Naive thymus-derived CD4-positive, alpha-beta T cell (primary cell): Measurements from ENCODE around the gene OR8G1. TPM values are rescaled to one million over a fixed set of nuclear protein-coding genes. Genes with fewer than 3 reads are reported as not detected.
A peak's percentile ranks its signal among the peaks of the same experiment; 100 is the strongest.

Experiments
- ATAC-seq: fragments of 150-1000 bp; cut with Tn5 transposase; 2 replicates; pipeline ENCODE4 v1.10.0; 2021; ENCODE audit warnings: mild to moderate bottlenecking, moderate library complexity
- CTCF ChIA-PET: fragments of 350-600 bp; sonication (Branson Sonifier 250); formaldehyde crosslinking; loops from one replicate; lab custom pipeline; 2021; ENCODE audit warnings: antibody characterized with exemption; lab: Charles Lee
- POLR2A ChIA-PET: fragments of 350-600 bp; sonication (Branson Sonifier 250); formaldehyde crosslinking; loops from one replicate; lab custom pipeline; 2021; ENCODE audit warnings: antibody characterized with exemption, inconsistent platforms; lab: Charles Lee
- DNase-seq, 9 donors: peaks; one replicate each; pipeline versions ENCODE4 v3.0.0 to v3.0.0-alpha.2; 2020 to 2022; ENCODE audit warnings: mixed read lengths in 1 of 9
- H3K27ac ChIP-seq: one replicate; pipeline ENCODE4 v1.7.0; 2013; ENCODE audit warnings: mild to moderate bottlenecking, low read depth, low read length, moderate library complexity
- H3K27me3 ChIP-seq, 2 donors: one replicate each; pipeline ENCODE4 v1.7.0; 2013; ENCODE audit warnings: low read length in 2 of 2, mild to moderate bottlenecking in 2 of 2, moderate library complexity in 2 of 2; ENCODE audit not compliant: control insufficient read depth in 2 of 2, insufficient read depth in 2 of 2
- H3K36me3 ChIP-seq, 3 experiments: 1 replicate in 2 of 3; 2 replicates in 1 of 3; pipeline ENCODE4 v1.7.0; 2013; ENCODE audit warnings: low read length in 3 of 3, mild to moderate bottlenecking in 3 of 3, moderate library complexity in 1 of 3; ENCODE audit not compliant: insufficient read depth in 3 of 3, control insufficient read depth in 2 of 3
- H3K4me1 ChIP-seq, 2 donors: one replicate each; pipeline ENCODE4 v1.7.0; 2013; ENCODE audit warnings: low read length in 2 of 2, mild to moderate bottlenecking in 2 of 2, moderate library complexity in 1 of 2; ENCODE audit not compliant: control insufficient read depth in 2 of 2, insufficient read depth in 2 of 2
- H3K4me3 ChIP-seq: 2 replicates; pipeline ENCODE4 v1.7.0; 2013; ENCODE audit warnings: mild to moderate bottlenecking, low read length
- H3K9me3 ChIP-seq, 3 experiments: 1 replicate in 2 of 3; 2 replicates in 1 of 3; pipeline ENCODE4 v1.7.0; 2013; ENCODE audit warnings: low read length in 3 of 3; ENCODE audit not compliant: control insufficient read depth in 2 of 3
- H3K27ac Mint-ChIP-seq, 9 donors: one replicate each; pipeline ENCODE4 v1.8.0; 2020 to 2022; ENCODE audit warnings: mixed read lengths in 9 of 9, mild to moderate bottlenecking in 8 of 9, moderate library complexity in 5 of 9, inconsistent platforms in 2 of 9
- H3K27me3 Mint-ChIP-seq, 5 donors: one replicate each; pipeline ENCODE4 v1.8.0; 2021 to 2022; ENCODE audit warnings: mixed read lengths in 5 of 5, mild to moderate bottlenecking in 1 of 5
- H3K36me3 Mint-ChIP-seq, 5 donors: one replicate each; pipeline ENCODE4 v1.8.0; 2020 to 2022; ENCODE audit warnings: mixed read lengths in 5 of 5, mild to moderate bottlenecking in 3 of 5, inconsistent platforms in 1 of 5
- H3K4me1 Mint-ChIP-seq, 7 donors: one replicate each; pipeline ENCODE4 v1.8.0; 2020 to 2022; ENCODE audit warnings: mixed read lengths in 7 of 7, mild to moderate bottlenecking in 3 of 7, inconsistent platforms in 1 of 7
- H3K4me3 Mint-ChIP-seq, 10 donors: one replicate each; pipeline ENCODE4 v1.8.0; 2020 to 2022; ENCODE audit warnings: mild to moderate bottlenecking in 10 of 10, mixed read lengths in 10 of 10, moderate library complexity in 6 of 10, inconsistent platforms in 2 of 10
- H3K9me3 Mint-ChIP-seq, 11 donors: one replicate each; pipeline ENCODE4 v1.8.0; 2020 to 2022; ENCODE audit warnings: mixed read lengths in 11 of 11, mild to moderate bottlenecking in 4 of 11, inconsistent platforms in 1 of 11, moderate library complexity in 1 of 11
- intact Hi-C, 2 donors: fragments of 100-400 bp; cut with micrococcal nuclease; formaldehyde crosslinking; loops; one replicate each; pipeline ENCODE4 v1.15.1; 2023
- polyA plus RNA-seq, 2 donors: library from polyadenylated mRNA; unstranded; fragments of 300-500 nt; fragmentation: Illumina TruSeq; gene quantifications; one replicate each; pipeline ENCODE4 v1.2.3, GENCODE V29; 2021
- total RNA-seq, 6 experiments: library from RNA in 5 of 6; stranded (reverse) in 5 of 6; gene quantifications; 1 replicate in 5 of 6; 2 replicates in 1 of 6; pipeline ENCODE4 v1.2.3 and lab custom pipeline; 2021 to 2026

OR8G1 gene
- total and polyA plus RNA-seq, 7 experiments from 2014 or later, result not detected

GRCh38 chr11:124276081-124276480, 35.2 kb downstream of the OR8G1 start:
- Mint-ChIP-seq H3K4me1 (no peaks in the 10 kb centered on the region), H3K27me3 (peaks cover 0 to 29% (median 6%) of the 10 kb centered on the region in 5 donors), H3K36me3 (no peaks in the 10 kb centered on the region), H3K27ac (no peak overlapping the region), H3K4me3 (no peak overlapping the region), H3K9me3 (peaks cover 0 to 13% (median 5%) of the 10 kb centered on the region in 11 donors)
- Histone ChIP-seq H3K27me3 (no peaks in the 10 kb centered on the region), H3K36me3 (no peaks in the 10 kb centered on the region), H3K27ac (no peak overlapping the region), H3K4me3 (no peak overlapping the region), H3K4me1 (no peaks in the 10 kb centered on the region), H3K9me3 (no peaks in the 10 kb centered on the region)
- ChIA-PET POLR2A (no interaction called here), CTCF (no interaction called here)
- intact Hi-C loops, result no loop called here
- ATAC-seq, result peak; percentile 75
- DNase-seq, result no peak

GRCh38 chr11:124277207-124277606, 36.3 kb downstream of the OR8G1 start:
- Histone ChIP-seq H3K4me1 (no peaks in the 10 kb centered on the region), H3K27me3 (no peaks in the 10 kb centered on the region), H3K36me3 (no peaks in the 10 kb centered on the region), H3K27ac (no peak overlapping the region), H3K9me3 (no peaks in the 10 kb centered on the region), H3K4me3 (no peak overlapping the region)
- peaks cover 0 to 4% (median 0%) of the 10 kb centered on the region in 5 donors for H3K36me3 Mint-ChIP-seq
- DNase-seq (no peak), ATAC-seq (no peak)
- CTCF ChIA-PET, result no interaction called here
- peaks cover 0 to 25% (median 11%) of the 10 kb centered on the region in 11 donors for H3K9me3 Mint-ChIP-seq
- POLR2A ChIA-PET, result no interaction called here
- peaks cover 0 to 33% (median 5%) of the 10 kb centered on the region in 5 donors for H3K27me3 Mint-ChIP-seq
- intact Hi-C loops, result no loop called here
- no peak overlapping the region for H3K4me3 Mint-ChIP-seq
- H3K4me1 Mint-ChIP-seq, result no peaks in the 10 kb centered on the region
- no peak overlapping the region for H3K27ac Mint-ChIP-seq

- ChIA-PET CTCF (no interaction called here), POLR2A (no interaction called here)
- intact Hi-C loops, result no loop called here
- Mint-ChIP-seq H3K4me1 (no peaks in the 10 kb centered on the region), H3K27me3 (peaks cover 0 to 33% (median 5%) of the 10 kb centered on the region in 5 donors), H3K4me3 (no peak overlapping the region), H3K27ac (no peak overlapping the region), H3K36me3 (peaks cover 0 to 4% (median 0%) of the 10 kb centered on the region in 5 donors), H3K9me3 (peaks cover 0 to 30% (median 15%) of the 10 kb centered on the region in 11 donors)
- DNase-seq, result no peak
- no peaks in the 10 kb centered on the region for H3K9me3 ChIP-seq
- ATAC-seq, result no peak
- no peaks in the 10 kb centered on the region for H3K27me3 ChIP-seq
- no peak overlapping the region for H3K27ac ChIP-seq
- no peaks in the 10 kb centered on the region for H3K36me3 ChIP-seq
- H3K4me1 ChIP-seq, result no peaks in the 10 kb centered on the region
- H3K4me3 ChIP-seq, result no peak overlapping the region
Observed at GRCh38 chr11:124277804-124278203, 36.9 kb downstream of the OR8G1 start.

- Mint-ChIP-seq H3K4me3 (no peak overlapping the region), H3K27me3 (peaks cover 0 to 33% (median 5%) of the 10 kb centered on the region in 5 donors), H3K9me3 (peaks cover 0 to 30% (median 16%) of the 10 kb centered on the region in 11 donors), H3K4me1 (no peaks in the 10 kb centered on the region), H3K36me3 (peaks cover 0 to 4% (median 0%) of the 10 kb centered on the region in 5 donors), H3K27ac (no peak overlapping the region)
- no peaks in the 10 kb centered on the region for H3K4me1 ChIP-seq
- ChIA-PET POLR2A (no interaction called here), CTCF (no interaction called here)
- intact Hi-C loops, result no loop called here
- no peaks in the 10 kb centered on the region for H3K27me3 ChIP-seq
- H3K36me3 ChIP-seq, result no peaks in the 10 kb centered on the region
- no peak for ATAC-seq
- no peak overlapping the region for H3K27ac ChIP-seq
- H3K4me3 ChIP-seq, result no peak overlapping the region
- H3K9me3 ChIP-seq, result no peaks in the 10 kb centered on the region
- no peak for DNase-seq
Observed at GRCh38 chr11:124278261-124278660, 37.4 kb downstream of the OR8G1 start.

- Mint-ChIP-seq H3K4me1 (no peaks in the 10 kb centered on the region), H3K36me3 (peaks cover 0 to 7% (median 0%) of the 10 kb centered on the region in 5 donors), H3K4me3 (no peak overlapping the region), H3K27me3 (peaks cover 0 to 14% (median 4%) of the 10 kb centered on the region in 5 donors), H3K9me3 (peaks cover 4 to 30% (median 13%) of the 10 kb centered on the region in 11 donors), H3K27ac (no peak overlapping the region)
- intact Hi-C loops, result no loop called here
- H3K9me3 ChIP-seq, result no peaks in the 10 kb centered on the region
- no peaks in the 10 kb centered on the region for H3K27me3 ChIP-seq
- no peaks in the 10 kb centered on the region for H3K4me1 ChIP-seq
- CTCF ChIA-PET, result interaction anchor here (0.6 kb wide), 1 partner anchor 984 kb away, joined by 3 read pairs; no protein-coding TSS in a partner anchor
- no peaks in the 10 kb centered on the region for H3K36me3 ChIP-seq
- no peak overlapping the region for H3K4me3 ChIP-seq
- DNase-seq, result no peak
- ATAC-seq, result no peak
- H3K27ac ChIP-seq, result no peak overlapping the region
- POLR2A ChIA-PET, result no interaction called here
Observed at GRCh38 chr11:124285610-124286344, 44.9 kb downstream of the OR8G1 start.

- Mint-ChIP-seq H3K27ac (no peak overlapping the region), H3K4me3 (no peak overlapping the region), H3K27me3 (peaks cover 0 to 31% (median 6%) of the 10 kb centered on the region in 5 donors), H3K9me3 (peaks cover 0 to 13% (median under 1%) of the 10 kb centered on the region in 11 donors), H3K36me3 (no peaks in the 10 kb centered on the region), H3K4me1 (no peaks in the 10 kb centered on the region)
- Histone ChIP-seq H3K27ac (no peak overlapping the region), H3K27me3 (no peaks in the 10 kb centered on the region), H3K4me3 (no peak overlapping the region), H3K9me3 (no peaks in the 10 kb centered on the region), H3K4me1 (no peaks in the 10 kb centered on the region), H3K36me3 (no peaks in the 10 kb centered on the region)
- ChIA-PET CTCF (no interaction called here), POLR2A (no interaction called here)
- no peak for DNase-seq
- intact Hi-C loops, result no loop called here
- no peak for ATAC-seq
Observed at GRCh38 chr11:124294687-124295086, 53.8 kb downstream of the OR8G1 start.

- Histone ChIP-seq H3K4me1 (no peaks in the 10 kb centered on the region), H3K27ac (no peak overlapping the region), H3K27me3 (no peaks in the 10 kb centered on the region), H3K36me3 (no peaks in the 10 kb centered on the region), H3K9me3 (no peaks in the 10 kb centered on the region), H3K4me3 (no peak overlapping the region)
- CTCF ChIA-PET, result no interaction called here
- peaks cover 0 to 14% (median 0%) of the 10 kb centered on the region in 11 donors for H3K9me3 Mint-ChIP-seq
- no peak overlapping the region for H3K4me3 Mint-ChIP-seq
- ATAC-seq (no peak), DNase-seq (no peak)
- POLR2A ChIA-PET, result no interaction called here
- H3K27ac Mint-ChIP-seq, result no peak overlapping the region
- intact Hi-C loops, result no loop called here
- no peaks in the 10 kb centered on the region for H3K4me1 Mint-ChIP-seq
- H3K27me3 Mint-ChIP-seq, result peaks cover 0 to 20% (median 6%) of the 10 kb centered on the region in 5 donors
- no peaks in the 10 kb centered on the region for H3K36me3 Mint-ChIP-seq
Observed at GRCh38 chr11:124296016-124296415, 55.1 kb downstream of the OR8G1 start.
